HG03095 (cell line): ENCODE measurements around the gene ABCC2.
"Not testable (repeated sequence)": the region's sequence is repeated elsewhere in the genome, so short reads cannot be mapped to it uniquely, and the experiment has no call there.

ENCODE experiments used
- ATAC-seq: cut with Tn5 transposase; IDR thresholded peaks from one replicate; pipeline ENCODE4 v1.9.1; 2021; ENCODE audit warnings: moderate library complexity; ENCODE audit not compliant: unreplicated experiment

ABCC2 gene

DNA sequence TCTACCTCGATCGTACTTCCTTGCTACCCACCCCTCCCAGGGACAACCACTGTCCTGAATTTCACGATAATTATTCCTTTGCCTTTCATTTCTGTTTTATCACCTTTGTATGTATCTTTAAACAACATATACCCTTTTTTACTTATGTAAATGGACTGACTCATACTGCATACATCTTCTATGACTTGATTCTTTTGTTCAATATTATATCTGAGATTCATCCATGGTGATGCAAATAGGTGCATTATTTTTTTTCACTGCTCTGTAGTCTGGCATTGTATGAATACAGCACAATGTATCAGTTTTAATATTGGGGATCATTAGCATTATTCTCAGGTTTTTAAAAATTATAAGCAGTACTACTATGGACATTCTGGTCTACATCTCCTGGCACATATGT, 69.4 kb downstream of the ABCC2 start:
- ATAC-seq: no peak

DNA sequence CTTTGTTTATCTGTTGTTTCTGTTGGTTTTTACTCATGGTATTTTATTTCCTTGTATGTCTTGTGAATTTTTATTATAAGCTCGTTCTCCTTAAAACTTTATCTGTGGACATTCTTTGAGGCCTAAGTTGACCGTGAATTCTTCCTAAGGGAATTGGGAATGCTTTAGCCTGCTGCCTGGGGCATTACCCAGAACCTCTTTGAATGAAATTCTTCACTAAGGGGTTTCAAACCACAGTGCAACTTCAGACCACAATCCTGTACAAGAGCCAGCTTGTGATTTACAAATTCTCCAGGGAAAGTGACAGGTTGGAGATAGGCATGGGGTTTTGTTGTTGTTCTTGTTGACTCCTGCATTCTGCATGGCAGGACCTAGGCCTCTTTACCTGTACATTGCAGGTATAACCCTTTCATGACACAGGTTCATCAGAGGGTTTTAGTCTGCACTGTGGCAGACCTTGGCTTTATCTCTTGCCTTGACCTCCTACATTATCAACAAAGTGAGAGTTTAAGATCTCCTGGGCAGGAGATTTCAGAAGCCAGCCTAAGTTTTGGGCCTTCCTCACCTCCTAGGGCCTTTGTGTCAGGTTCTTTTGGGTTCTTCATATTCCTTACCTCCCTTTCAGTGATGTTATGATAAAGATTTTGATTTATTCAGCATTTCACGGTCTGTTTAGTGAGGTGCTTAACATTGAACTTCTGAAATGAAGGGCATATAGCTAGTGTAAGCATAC, 70.2 kb downstream of the ABCC2 start:
- ATAC-seq: no peak

DNA sequence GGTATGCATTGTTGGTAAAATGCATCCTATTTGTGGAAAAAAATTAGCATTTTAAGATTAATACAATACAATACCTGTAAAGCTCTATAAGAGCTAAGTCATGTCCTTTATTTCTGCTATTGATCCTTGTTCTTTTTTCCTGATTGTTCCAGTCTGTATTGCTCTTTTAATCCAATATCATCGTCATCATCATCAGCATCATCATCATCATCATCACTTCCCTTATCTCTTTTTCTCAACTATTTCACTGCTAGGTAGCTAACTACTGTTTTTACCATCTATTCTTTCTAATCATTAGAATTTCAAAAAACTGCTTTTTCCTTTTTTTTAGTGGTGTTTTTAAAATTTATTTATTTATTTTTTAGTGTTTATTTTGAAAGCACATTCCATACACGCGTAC, 71.2 kb downstream of the ABCC2 start:
- no peak for ATAC-seq

DNA sequence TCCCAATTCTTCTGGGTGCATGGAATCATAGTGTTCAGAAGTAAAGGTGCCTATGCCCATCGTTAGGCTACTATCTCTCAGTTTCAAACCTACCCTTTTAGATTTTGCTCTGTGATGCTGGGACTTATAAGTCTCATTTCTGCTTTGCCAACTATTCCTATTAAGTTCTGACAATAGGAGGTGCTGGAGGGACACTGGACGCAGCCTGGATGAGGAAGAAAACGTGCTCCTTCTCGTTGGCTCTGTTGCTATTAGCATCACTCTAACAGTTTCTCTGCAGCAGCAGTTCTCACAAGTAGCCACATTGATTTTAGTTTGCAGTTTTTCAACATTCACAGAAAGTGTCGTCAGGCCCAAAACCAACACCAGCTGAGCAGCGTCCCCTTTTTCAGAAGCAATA, 72.4 kb downstream of the ABCC2 start:
- no peak for ATAC-seq

DNA sequence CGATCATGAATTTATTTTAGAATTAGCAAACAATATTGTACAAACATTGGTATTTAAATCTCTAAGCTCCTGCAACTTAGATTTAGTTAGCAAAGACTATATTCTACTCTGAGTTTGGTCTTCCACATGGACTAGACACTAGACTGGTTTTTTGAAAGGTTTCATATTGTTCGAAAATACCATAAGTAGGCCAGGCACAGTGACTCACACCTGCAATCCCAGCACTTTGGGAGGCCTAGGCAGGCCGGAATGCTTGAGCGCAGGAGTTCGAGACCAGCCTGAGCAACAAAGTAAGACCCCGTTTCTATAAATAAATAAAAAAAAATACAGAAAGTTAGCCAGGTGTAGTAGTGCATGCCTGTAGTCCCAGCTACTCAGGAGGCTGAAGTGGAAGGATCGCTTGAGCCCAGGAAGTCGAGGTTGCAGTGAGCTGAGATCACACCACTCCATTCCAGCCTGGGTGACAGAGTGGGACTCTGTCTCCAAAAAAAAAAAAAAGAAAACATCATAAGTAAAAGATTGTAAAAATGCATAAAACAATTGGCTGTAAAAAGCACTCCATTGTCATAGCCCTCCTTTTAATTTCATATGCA, 73.1 kb downstream of the ABCC2 start:
- no peak for ATAC-seq

DNA sequence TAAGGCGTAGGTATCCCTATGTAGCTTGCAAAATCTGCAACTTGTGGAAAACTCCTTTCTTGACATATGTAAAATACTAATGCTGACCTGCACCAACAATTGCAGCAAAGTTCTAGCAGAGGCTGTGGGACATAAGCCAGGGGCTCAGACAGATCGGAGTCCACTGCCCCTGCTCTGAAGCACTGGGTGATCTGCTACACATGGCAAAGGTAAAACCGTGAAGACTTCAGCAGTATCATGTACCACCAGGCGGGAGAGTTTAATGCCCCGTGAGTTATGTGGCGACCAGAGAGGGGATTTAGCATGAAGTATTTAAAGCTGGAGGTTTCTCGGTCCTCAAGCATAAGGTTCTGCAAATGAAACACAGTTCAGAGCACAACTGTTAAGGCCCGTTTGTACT, 76.4 kb downstream of the ABCC2 start:
- ATAC-seq: no peak

DNA sequence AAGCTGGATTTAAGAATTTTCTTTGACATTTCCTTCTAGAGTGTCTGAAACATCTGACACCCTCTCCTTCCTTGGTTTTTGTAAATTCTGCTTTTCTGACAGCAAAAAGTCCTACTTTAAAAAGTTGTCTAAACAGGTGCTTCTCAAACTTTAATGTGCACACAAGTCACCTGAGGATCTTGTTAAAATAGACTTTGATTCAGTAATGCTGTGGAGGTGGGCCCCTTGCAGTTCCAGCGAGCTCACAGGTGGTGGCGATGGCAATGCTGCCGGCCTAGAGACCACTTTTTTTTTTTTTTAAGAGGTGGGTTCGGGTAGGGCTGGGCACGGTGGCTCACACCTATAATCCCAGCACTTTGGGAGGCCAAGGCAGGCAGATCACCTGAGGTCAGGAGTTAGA, 77.1 kb downstream of the ABCC2 start:
- no peak for ATAC-seq

DNA sequence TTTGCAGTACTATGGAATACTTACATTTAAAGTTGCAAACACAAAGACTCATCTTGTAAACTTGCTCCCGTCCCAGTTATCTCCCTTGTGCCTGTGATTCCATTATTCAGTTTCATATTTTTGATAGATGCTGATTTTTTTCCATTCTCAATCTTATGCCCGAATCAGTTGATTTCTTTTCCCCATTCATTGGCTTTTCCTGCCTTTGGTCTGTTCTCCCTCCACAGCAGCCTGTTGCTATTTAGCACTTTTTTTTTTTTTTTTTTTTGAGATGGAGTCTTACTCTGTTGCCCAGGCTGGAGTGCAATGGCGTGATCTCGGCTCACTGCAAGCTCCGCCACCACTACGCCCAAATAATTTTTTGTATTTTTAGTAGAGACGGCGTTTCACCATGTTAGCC, 78.0 kb downstream of the ABCC2 start:
- no peak for ATAC-seq

DNA sequence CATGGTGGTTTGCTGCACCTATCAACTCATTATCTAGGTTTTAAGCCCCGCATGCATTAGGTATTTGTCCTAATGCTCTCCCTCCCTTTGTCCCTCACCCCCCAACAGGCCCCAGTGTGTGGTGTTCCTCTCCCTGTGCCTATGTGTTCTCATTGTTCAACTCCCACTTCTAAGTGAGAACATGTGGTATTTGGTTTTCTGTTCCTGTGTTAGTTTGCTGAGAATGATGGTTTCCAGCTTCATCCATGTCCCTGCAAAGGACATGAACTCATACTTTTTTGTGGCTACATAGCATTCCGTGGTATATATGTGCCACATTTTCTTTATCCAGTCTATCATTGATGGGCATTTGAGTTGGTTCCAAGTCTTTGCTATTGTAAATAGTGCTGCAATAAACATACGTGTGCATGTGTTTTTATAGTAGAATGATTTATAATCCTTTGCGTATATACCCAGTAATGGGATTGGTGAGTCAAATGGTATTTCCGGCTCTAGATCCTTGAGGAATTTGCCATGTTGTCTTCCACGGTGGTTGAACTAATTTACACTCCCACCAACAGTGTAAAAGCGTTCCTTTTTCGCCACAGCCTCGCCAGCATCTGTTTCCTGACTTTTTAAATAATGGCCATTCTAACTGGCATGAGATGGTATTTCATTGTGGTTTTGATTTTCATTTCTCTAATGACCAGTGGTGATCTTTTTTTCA, 81.2 kb downstream of the ABCC2 start:
- ATAC-seq: not testable (repeated sequence)

DNA sequence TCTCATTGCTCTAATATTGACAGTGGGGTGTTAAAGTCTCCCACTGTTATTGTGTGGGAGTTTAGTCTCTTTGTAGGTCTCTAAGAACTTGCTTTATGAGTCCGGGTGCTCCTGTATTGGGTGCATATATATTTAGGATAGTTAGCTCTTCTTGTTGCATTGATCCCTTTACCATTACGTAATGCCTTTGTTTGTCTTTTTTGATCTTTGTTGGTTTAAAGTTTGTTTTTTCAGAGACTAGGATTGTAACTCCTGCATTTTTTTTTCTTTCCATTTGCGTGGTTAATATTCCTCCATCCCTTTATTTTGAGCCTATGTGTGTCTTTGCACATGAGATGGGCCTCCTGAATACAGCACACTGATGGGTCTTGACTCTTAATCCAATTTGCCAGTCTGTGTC, 84.8 kb downstream of the ABCC2 start:
- ATAC-seq: not testable (repeated sequence)

DNA sequence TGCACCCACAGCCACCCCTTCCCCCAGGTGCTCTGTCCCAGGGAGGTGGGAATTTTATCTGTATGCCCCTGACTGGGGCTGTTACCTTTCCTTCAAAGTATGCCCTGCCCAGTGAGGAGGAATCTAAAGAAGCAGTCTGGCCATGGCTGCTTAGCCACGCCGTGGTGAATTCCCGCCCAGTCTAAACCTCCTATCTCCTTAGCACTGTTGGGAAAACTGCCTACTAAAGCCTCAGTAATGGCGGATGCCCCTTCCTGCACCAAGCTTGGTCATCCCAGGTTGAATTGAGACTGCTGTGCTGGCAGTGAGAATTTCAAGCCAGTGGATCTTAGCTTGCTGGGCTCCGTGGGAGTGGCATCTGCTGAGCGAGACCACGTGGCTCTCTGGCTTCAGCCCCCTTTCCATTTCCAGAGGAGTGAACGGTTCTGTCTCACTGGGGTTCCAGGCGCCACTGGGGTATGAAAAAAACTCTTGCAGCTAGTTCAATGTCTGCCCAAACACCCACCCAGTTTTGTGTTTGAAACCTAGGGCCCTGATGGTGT, 87.2 kb downstream of the ABCC2 start:
- ATAC-seq: no peak

DNA sequence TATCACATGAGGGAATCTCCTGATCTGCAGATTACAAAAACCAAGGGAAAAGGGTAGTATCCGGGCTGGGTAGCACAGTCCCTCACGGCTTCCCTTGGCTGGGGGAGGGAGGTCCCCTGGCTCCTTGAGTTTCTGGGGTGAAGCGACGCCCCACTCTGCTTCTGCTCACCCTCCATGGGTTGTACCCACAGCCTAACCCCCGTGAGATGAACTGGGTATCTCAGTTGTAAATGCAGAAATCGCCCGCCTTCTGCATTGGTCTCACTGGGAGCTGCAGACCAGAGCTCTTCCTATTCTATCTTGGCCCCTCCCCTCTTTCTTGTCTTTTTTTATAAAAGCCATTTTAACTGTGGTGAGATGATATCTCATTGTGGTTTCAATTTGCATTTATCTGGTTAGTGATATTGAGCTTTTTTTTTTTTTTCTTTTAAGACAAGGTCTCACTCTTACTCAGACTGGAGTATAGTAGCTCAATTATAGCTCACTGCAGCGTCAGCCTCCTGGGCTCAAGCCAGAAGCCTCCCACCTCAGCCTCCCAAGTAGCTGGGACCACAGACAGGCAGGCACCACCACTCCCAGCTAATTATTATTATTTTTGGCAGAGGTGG, 87.8 kb downstream of the ABCC2 start:
- no peak for ATAC-seq

DNA sequence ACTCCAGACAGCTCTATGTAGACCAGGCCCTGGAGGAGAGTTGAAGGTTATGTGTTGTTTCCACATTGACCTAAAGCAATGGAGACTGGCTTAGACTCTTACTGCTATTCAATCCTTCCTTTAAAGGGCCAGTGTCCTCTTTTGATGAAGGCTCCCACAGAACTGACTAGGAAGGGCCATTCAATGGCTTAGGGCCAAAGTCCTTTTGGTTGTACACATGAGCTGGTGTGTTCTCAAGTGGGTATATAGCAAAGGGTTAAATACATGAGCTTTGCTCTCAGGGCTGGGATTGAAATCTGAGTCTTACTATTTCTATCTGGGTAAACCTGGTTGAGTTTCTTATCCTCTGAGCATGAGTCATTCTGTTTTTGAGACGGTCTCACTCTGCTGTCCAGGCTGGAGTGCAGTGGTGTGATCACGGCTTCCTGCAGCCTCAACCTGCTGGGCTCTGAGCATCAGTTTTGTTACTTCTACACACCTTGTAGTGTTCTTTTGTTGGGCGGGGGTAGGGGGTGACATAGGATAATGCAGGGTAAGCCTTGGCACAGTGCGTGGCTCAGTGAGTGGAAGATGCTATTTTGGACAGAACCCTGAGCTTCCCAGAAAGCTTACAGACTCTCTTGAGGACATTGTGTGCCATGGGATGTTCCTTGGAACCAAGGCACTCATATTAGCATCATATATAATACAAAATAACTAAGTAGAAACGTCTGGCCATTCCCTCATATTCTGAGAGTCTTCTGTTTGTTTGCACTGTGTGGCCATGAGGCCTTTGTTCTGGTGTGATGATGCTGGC, 90.1 kb downstream of the ABCC2 start:
- no peak for ATAC-seq

DNA sequence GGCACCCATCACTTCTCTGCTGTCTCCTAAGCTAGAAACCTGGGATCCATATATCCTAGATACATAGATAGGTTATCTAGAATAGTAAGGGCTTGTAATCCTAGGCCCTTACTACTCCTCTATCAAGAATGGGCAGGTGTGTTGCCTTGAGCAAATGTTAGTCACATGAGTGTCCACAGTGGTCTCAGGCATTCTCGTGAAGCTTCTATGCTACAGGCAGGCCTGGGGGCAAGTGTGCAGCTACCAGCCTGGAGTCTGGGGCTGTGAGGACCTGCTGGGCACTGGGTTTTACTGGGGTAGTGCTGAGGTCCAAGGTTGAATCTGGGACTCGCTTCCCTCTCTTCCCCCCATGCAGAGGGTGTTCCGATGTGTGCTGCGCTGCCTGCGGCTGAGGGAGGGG, 91.4 kb downstream of the ABCC2 start:
- no peak for ATAC-seq

DNA sequence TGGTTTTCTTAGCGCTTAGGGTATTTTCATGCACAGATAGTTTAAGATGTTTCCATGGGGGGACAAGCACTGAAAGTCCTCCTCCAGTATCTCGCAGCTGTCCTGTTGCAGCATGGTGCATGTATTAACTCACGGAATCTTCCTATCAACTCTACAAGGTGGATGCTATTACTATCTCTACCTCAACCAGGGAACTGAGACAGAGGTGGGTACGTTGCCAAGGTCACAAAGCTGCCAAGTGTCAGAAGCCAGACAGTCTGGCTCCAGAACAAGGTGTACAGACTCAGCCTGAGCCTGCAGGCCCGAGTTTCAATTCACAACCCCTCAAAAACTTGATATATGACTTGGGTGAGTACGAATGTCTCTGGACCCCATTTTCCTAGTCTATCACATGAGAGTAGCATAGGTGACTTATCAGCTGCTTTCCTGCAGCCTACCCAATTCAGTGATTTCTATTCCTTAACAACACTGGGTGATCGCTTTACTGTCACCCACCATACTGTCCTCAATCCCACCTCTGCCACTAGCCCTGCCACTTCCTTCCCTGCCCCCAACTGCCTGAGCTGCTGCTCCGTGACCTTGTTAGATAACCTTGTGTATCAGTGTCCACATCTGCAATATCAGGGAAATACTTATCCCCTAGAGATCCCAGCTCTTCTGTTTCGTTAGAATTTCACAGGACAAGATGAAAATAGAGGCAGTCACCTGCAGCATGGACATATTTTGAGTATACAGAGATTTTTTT, 92.1 kb downstream of the ABCC2 start:
- ATAC-seq: no peak

DNA sequence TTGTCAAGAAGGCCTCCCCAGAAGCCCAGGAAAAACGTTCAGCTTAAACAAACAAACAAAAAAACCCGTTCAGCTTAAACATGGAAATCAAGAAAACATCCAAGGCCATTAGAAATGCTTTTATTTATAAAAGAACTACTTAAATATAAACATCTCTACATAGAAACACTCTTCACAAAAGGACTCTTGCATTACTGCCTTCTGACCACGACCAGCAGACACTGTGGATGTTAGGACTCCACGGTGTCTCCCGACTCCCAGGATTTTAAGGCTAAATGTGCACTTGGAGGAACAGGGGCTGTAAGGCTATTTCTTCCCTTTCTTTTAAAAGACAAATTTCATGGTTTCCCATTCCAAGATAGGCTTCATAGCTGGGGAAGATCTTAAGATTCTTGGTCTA, 93.0 kb downstream of the ABCC2 start:
- no peak for ATAC-seq

DNA sequence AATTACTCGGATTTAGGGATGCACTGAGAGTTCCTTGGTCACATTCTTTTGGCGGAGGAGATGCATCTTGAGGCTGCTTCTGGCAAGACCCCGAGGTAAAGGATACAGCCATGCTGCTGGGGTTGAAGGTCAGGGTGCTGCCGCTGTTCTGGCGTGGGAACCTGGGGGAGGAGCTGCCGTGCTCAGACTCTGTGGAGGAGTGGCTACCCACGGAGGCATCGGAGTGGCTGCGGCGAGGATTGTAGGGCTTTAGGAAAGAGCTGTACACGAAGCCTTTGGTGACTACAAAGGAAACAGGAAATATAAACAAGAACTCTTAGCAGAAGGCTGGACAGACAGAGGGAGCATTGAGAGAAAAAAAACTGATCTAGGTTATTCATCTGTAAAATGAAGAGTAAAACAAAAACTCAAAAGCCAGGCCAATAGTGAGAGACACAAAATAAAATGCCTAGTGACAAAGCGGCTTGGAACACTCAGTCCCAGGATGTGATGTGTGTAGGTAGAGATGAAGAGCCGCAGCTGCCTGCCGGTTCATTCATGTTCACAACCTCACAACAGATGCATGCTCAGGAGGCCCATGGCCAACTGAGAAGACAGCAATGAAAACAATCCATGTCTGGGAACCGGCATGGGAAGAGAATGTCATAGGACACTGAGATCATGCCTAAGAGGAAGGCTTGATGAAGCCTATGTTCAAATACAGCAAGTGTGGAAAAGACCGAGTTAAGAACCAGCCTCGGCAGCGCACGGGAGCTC, 97.8 kb downstream of the ABCC2 start:
- ATAC-seq: no peak

DNA sequence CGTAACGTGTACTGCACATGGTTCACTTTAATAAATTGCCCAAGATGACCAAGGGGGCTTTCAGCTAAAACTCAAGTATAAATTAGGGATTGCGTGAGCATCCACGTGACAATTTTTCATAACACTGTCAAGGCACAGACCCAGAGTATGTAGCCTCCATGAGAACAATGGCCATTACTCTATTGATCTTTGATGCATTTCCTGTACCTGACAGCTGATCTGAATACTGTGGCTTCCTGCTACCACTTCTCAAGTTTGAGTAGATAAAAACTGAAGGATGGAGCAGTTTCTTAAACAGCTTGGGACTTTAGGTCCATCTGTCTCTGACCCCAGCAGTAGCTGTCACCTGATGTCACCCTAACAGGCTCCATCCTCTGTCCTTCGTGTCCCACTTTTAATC, 98.9 kb downstream of the ABCC2 start:
- no peak for ATAC-seq

DNA sequence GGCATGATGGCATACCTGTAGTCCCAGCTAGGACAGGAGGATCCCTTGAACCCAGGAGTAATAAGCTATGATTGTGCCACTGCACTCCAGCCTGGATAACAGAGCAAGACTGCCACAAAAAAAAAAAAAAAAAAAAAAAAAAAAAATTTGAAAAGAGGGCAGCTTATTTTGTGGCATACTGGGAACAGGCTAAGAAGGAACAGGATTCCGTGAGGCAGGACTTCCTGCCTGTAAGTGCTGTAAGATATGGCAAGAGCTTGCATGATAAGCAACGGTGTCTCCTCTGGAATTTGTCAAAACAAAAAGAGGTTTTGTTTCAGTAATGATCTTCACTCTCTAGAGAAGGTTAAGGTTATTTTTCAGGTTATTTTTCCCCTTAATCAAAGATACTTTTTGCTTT, 101.1 kb downstream of the ABCC2 start:
- ATAC-seq: no peak
